NCI-H774 (cell line): ENCODE data around the gene PCCB.
"Not testable (repeated sequence)": the region's sequence is repeated elsewhere in the genome, so short reads cannot be mapped to it uniquely, and the experiment has no call there.

Source experiments
- DNase-seq: peaks from one replicate; lab custom pipeline; 2025; lab: John Stamatoyannopoulos, UW

PCCB gene

DNA sequence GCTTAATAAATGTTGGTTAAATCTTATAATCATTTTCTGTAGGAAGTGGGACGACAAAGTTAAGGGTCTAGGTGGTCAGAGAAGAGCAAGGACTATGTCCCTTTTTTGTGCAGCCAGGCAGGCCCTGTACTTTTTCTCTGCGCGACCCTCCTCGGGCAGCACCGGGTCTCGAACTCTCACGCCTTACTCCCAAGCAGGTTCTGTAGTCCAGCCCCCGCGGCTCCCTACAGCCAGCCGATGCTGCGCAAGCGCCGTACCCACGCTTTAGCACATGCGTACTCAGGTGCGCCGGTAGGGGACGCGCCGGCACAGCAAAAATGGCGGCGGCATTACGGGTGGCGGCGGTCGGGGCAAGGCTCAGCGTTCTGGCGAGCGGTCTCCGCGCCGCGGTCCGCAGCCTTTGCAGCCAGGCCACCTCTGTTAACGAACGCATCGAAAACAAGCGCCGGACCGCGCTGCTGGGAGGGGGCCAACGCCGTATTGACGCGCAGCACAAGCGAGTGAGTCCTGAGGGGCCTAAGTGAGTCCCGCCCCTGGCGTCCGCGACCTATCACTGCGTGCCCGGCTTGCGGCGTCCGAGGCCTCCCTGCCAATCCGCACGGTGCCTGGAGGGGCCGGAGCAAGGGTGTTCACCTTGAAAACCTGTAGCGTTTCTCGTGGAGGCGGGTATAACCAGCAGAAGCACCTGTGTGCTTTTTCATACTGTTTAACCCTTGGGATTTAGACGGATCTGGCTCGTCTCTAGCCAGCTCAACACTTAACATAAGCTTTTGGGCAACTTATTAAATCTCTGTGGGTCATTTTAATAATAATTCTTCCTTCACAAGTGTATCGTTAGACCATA is at the start of gene PCCB:
TSS of gene PCCB (plus strand) at position 282 of the 844 bp plus-strand sequence. CDS start at position 318, 36 bp downstream.
- DNase-seq, result peak; percentile 95

DNA sequence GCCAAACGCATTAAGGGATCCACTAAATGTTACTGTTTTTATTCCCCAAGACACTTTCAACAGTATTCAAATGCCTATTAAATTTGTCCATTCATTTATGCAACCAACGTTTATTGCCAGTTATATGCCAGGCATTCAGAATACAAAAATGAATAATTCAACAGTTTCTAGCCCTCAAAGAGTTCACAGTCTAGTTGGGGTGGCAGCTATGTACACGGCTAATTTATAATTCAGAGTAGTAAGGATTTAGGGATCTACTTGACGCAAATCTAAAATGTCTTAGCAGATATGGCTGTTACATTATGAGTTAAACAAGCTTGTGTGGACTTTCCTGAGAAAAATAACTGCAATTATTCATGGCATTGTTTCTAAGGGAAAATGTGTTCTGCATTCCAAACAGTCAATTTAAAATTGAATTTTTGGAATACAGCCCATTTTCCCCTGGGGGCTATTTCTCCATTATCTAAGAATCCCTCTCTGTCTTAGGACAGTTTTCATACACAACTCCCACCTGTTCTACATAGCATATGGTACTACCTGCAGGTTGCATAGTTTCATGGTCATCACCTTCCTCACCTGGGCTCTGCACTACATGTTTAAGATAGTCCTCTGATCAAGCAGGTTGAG is 42.5 kb upstream of the PCCB start:
- no peak for DNase-seq

DNA sequence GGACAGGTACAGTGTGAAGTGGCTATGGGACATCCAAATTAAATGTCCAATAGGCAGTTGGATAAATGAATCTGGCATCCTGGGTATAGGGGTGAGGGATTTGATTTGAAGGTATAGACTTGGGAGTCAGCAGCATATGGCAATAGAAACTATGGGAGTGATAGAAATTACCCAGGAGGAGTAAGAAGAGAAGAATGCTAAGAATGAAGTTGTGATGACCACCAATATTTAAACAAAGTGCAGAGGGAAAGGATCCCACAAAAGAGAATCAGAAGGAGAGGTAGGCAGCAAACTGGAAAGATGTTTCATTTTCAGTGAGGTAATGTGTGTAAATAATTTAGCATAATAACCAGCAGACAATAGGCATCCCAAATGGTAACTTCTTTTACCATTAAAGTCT is 40.2 kb upstream of the PCCB start:
- DNase-seq, result no peak

DNA sequence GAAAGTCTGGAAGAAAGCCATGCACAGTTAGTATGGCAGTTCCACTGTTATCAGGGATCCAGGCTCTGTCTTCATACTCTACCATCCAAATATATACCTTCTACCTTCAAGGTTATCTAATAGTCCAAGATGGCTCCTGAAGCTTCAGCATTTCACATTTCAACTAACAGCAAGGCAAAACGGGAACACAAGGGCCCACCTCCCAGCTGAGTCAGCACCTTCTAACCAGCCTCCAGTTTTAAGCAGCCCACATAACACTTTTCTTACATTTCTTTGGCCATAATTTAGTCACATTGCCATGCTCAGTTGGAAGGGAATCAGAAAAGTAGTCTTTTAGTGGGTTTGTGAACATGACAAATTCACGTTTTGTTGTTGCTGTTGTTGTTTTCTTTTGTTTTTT is 38.6 kb upstream of the PCCB start:
- DNase-seq, result no peak

DNA sequence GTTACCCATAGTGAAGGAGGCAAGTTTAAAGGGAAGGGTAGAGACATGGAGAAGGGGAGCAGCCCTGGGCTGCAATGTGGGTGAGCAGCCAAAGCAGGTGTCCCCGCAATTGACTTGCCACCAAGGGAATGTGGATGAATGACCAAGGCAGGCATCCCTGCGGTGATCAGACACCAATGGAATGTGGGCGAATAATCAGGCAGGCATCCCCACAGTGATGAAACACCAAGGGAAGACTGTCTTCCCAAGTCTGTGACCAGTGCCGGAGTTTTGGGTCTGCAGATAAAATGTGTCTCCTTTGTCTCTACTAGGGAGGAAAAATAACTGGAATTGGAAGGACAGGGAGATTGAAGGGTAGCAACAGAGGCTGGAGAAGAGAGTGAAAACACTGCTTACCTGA is 27.4 kb upstream of the PCCB start:
- not testable (repeated sequence) for DNase-seq

DNA sequence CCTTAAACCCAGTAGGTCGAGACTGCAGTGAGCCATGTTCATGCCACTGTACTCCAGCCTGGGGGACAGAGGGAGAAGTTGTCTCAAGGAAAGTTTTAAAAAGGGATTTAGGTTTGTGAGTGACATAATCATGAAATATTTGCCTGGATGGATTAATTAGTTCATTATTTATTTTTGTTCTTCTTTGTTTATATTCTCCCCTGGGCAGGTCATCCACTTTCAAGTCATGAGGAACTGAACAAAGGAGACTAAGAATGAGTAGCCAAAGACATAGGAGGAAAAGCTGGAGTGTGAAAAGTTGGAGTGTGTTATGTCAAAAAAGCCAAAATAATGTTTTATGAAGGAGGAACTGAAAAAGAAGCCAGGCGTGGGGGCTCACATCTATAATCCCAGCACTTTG is 17.7 kb upstream of the PCCB start:
- no peak for DNase-seq

DNA sequence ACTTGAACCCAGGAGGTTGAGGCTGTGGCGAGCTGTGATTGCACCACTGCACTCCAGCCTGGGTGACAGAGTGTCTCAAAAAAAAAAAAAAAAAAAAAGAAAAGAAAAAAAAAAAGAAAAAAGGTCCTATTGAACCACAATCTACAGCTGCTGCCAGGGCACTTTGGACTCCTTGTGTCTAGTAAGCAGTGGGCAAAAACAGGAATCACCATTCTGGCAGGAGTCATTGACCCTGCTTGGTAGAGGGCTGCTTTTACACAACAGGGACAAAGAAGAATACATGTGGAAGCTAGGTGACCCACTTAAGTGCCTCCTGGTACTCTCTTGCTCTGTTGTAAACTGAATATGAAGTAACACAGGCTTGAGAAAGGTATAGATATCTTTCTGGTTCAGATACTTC is 14.6 kb upstream of the PCCB start:
- no peak for DNase-seq

DNA sequence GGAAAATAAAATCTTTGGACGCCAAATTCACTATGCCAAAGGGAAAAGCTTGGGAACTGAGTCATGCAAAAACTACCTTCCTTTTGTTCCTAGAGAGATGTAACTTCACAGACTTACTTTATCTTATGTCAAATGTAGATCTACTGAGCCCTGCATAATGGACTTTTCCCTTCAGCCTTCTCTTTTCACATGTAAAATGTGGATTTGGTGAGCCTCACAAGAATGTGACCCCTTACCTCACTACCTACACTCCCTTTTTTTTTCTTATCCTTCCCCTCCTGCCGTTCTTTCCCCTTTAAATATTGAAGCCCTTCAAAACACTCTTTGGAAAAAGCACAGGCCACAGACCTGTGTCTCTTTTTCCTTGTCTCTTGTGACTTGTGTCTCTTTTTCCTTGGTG is 14.0 kb upstream of the PCCB start:
- DNase-seq, result no peak

DNA sequence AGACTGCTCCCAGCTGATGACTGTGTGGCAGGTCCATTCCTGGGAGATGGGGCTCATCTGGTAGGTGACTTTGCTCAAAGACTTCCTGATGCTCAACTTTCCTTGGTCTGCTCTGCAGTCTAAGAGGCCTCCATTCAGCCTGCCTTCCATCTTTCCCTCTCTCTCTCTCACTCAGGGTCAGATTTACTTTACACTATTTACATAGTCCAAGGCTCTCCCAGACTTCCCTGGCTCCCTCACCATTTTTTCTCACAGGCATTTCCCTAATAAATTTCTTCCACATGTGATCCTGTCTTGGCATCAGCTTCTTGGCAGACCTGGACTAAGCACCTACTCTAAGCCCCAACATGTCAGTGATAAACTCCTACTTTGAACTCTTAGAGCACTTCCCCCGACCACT is 13.0 kb upstream of the PCCB start:
- DNase-seq, result no peak

DNA sequence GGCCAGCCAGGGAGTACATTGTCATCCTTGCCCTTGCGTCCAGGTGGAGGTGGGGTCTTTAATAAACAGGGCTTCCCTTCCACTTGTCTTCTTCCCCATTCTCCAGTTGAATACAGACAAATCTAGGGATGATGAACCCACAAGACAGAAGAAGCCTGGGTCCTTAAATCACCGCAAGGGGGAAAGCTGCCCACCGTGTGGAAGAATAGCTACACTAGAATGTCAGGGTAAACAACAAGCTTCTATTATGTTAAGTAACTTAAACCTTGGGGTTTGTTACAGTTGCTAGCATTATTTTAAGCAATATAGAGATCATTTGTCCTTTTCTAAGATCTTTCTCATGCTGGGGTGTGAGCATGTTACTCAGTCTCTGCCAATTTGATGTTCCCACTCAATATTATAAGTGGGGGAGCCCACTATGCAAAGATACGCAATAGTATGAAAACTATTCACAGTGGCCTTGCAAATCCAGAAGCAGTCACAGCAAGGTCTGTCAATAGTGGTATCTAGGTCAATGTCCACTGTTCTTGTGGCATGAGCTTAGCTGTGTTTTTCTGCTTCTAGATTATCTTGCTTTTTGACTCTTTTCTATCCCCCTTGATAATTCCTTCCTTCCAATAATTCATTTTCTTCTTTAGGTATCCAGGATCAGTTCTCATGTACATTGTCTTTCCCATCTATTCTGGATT is 12.0 kb upstream of the PCCB start:
- no peak for DNase-seq

DNA sequence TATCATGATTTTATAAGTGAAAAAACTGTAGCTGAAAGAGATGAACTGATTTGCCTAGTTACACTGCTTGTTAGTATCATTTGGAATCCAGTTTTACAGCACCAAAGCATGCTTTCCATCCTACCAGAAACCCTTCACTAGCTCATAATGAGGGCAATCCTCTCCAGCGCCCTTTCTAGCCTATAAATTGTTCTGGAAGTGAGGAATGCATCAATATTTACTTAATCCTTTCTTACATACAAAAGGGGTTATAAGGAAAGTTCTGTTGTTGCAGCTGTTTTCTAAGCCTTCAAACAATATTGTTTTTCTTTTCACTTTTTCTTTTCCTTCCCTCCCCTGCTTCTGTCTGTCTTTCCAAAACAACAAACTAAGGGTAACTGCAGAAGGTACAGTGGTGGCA is 11.0 kb upstream of the PCCB start:
- no peak for DNase-seq

DNA sequence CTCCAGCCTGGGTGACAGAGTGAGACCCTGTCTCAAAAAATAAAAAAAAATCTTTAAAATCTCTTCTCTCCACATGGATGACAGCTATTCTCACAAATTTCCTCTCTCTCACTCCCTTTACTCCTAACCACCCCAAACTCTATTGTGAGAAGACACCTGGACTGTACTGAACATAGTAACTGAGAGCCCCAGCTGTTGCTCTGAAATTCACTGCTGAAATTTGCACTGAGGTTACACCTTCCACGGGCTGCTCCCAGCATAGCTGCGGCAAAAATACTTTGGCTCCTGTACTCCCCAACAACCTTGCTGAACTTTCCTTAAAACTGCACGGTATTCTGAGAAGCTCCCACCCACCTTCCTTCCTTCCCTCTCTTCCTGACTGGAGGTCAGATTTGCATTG is 4.4 kb upstream of the PCCB start:
- no peak for DNase-seq

DNA sequence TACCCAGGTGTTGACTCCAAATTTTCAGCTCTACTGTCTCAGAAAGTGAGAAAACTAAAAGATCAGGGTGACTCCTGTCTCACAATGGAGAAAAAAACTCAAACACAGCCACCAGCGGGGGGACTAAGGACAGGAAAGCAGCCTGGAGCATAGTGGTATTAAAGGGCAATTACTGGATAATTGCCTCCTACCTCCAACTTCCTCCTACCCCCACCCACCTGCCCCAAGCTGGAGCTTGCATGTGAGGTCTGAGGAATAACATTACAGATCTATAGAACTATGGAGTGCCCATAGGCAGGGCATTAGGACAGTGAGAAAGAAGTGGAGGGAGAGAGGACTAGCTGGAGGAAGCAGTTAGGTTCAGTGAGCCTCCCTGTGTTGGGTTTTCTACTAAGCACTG is 2.7 kb upstream of the PCCB start:
- no peak for DNase-seq

DNA sequence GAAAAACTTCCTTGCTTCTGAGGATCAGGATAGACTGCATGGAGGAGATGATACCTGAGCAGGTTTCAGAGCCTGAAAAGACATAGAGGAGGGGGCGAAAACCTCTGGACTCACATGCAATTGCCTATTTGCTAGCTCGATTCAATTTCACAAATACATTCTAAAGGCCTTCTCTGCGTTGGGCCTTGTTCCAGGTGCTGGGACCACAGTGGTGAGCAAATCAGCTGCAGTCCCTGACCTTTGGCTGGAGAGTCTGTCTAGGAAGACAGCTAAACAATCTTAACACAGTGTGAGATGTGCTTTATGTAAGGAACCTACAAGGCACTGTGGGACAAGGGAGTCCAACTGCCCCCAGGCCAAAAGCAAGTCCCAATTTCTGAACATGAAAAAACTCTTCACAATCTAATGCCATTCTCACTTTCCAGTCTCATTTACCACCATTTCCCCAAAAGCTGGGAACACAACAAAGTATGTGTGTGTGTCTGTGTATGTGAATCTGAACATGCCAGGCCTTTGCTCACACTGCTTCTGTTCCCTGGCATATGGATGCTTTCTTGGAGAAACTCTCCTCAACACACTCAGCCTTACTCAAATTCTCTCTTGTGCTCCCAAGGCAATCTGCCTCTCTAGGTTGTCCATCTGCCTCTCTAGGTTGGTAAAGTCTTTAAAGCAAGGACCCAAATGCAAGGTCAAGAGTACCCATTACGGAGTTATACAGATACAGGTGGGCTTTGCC is 2.1 kb upstream of the PCCB start:
- no peak for DNase-seq

DNA sequence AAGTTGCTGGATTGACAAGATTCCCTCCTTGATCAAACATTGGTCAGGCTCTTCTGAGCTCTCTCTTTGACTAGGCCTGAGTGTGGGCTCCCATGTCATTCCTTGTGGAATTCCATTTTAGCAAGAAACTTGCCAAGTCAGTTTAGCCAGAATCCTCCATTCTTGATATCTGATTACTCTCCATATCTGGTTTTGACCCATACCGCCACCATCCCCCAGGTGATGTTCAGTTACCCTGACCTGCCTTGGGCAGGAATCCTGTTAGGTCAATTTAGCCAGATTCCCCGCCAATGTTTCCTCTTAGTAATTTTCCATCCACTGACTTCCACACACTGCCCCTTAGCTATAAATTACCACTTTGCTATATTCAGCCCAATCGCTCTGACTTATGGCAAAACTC is 1.0 kb upstream of the PCCB start:
- DNase-seq, result no peak

DNA sequence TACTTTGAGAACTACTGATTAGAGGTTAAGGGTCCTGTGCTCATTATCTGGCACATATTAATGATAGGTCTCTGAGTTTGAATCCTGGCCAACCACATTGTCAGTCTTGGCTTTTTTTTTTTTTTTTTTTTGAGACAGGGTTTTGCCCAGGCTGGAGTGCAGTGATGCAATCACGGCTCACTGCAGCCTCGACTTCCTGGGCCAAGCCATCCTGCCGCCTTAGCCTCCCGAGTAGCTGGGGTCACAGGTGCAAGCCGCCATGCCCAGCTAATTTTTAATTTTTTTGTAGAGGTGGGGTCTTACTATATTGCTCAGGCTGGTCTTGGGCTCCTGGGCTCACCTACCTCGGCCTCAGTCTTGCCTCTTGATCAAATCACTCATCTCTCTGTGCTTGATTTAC is 547 bp upstream of the PCCB start:
- DNase-seq, result no peak

DNA sequence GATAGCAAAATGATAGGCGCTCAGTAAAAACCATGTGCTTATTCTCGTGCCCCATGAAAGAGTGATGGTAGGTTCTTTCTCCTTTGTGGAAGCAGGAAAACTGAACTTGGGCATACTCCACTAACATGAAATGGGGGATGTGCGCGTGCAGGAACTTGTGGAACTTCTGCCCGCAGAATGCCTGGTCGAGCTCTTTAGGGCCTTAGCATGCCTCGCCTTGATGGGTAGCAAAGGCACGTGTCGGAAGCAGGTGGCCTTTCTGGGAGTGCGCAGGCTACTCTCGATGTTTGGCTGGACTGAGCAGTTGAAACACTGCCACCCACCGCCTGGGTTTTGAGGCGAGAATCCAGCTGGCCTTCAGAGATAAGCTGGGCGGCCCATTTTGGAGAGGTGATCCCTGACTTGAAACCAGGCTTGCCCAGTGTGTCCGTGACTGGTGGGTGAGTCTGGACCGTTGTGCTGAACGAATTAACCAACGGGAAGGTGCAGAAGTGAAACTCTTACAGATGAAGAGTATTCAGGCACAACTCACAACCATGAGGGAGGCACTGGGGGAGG is 842 bp downstream of the PCCB start:
- DNase-seq, result peak; percentile 46

DNA sequence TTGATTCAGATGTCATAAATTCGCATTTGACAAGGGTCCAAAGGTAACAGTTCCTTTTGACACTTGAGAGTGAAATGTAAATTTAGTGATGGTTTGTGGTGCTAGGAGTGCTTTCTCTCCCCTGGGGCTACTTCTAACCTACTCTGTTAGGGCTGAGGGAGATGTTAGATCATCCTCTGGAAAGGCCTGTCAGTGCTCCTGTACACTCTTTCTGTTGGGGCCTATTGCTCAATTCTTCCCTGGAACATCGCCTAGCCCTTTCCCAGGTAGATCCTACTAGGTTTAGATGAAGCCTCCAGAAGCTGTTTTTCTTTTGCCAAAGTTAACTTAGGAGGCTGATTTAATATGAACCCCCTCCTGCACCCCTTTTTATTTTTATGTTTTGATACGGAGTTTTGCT is 1.4 kb downstream of the PCCB start:
- no peak for DNase-seq

DNA sequence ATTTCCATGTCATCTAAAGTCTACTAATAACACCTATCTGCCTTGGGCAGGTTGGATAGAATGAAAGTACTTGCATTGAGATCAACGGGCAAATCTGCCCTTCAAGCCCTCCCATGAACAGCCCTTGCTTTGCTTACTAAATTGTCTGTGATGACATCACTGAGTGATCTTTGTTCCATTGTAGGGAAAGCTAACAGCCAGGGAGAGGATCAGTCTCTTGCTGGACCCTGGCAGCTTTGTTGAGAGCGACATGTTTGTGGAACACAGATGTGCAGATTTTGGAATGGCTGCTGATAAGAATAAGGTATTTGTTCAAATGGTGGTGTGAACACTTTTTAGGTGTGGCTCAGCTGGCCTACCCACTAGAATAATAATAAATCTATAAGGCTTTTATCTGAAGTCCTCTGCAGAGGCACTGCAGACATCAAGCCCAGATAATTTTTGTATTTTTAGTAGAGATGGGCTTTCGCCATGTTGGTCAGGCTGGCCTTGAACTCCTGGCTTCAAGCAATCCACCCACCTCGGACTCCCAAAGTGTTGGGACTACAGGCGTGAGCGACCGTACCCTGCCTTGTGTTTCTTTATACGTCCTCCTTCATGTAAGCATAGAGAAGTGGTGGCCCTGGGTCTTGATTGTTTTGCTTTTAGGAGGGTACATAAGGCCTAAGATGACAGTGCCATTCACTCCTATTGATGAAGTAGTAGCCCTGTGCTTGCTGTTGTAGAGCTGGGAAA is 5.7 kb downstream of the PCCB start:
- no peak for DNase-seq

DNA sequence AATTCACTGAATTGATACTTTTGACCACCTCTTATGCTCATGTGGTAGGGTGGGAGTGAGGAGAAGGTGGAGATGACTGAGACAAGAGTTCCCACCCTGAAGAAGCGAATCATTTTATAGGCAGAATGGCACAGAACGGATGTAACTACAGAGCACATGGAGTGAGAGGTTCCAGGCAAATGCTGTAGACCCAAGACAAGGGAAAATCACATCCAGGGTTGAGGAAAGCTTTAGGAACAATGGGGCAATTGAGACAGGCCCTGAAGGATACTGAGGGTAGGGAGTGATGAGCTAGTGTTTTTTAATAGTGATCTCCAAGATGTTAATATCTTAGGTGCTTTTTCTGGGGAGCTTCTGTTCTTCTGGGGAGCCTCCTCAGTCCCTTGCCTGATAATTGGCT is 8.1 kb downstream of the PCCB start:
- DNase-seq, result no peak

DNA sequence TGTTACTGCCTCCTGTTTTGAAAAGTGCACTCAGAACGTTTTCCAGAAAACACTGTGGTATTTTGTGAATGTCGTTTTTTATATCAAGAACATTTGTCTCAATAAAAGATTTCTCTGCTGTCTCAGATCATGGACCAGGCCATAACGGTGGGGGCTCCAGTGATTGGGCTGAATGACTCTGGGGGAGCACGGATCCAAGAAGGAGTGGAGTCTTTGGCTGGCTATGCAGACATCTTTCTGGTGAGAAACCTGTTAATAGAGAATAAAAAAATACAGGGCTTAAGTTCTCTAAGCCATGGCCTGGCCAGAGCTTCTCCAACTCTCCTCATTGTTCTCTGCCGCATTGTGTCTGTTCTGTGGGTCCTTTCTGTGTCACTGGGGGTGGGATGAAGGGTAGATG is 11.7 kb downstream of the PCCB start:
- no peak for DNase-seq

DNA sequence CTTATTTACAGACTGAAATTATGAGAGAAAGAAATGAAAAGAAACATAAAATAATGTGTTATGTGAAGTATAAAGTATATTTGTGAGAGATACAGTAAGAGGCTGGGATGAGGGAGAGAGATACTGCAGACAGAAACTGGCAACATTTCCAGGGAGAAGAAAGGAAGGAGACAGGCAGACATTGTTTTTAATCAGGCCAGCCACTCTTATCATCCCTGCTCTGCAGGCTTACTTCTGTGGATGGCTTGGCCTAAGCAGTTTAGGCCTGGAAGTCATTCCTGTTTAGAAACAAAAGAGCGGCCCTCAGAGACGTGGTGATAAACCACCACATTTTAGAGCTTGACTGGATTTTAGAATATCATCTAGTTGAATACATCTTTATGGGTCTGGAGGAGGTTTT is 12.4 kb downstream of the PCCB start:
- no peak for DNase-seq
